Measurements from ENCODE around the gene NEUROG1.

Gene NEUROG1

DNA sequence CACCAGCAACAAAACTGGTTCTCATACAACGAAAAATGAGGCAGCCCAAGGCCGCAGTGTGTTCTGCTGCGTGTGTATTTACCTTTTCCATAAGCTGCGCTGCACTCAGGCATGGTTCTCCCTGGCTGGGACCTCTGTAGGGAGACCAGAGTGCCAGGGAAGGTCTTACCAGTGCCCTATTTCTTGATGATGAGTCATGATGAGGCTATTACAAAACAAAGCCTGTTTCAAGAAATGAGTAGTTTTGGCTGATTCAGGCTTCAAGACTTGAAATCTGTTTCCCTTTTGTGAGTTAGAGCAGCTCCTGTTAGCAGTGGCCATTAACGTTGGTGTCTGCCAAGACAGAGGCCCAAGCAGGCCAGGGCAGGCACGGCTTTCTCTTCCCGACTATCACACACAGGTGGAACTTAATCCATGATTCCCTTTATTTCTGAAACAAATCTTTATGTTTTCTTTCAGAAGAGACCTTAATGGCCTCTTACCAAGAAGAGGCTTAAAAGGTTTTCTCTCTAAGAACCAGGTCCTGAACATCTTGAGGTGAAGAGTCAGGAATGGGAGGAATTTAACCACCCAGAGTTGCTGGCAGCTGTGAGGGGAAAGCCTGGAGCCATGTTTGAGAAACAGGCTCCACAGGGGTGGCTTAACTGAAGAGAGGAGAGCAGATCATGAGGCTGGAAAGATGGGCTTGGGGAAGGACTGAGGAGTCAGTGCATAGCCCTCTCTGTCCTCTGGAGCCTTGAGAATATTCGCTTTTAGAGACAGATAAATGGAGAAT is 42.2 kb downstream of the NEUROG1 start:
- peak; percentile 44 to 47 for DNase-seq (ENCODE audit: low read depth in 2 of 2)

DNA sequence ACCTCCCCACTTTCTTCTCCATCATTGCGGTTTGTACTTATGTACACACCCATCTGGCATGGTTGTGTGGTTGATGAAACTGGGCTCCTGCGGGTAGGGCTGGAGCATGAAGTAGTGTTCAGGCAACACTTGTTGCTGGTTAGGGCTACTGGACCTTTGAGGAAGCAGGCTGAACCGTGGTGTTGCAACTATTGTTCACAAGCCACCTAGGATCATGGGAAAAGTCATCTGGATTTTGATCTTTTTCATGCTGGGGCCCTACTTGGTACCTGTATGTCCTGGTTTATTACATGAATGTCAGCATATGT is 43.5 kb downstream of the NEUROG1 start:
- no peak for DNase-seq (ENCODE audit: low read depth in 2 of 2)

DNA sequence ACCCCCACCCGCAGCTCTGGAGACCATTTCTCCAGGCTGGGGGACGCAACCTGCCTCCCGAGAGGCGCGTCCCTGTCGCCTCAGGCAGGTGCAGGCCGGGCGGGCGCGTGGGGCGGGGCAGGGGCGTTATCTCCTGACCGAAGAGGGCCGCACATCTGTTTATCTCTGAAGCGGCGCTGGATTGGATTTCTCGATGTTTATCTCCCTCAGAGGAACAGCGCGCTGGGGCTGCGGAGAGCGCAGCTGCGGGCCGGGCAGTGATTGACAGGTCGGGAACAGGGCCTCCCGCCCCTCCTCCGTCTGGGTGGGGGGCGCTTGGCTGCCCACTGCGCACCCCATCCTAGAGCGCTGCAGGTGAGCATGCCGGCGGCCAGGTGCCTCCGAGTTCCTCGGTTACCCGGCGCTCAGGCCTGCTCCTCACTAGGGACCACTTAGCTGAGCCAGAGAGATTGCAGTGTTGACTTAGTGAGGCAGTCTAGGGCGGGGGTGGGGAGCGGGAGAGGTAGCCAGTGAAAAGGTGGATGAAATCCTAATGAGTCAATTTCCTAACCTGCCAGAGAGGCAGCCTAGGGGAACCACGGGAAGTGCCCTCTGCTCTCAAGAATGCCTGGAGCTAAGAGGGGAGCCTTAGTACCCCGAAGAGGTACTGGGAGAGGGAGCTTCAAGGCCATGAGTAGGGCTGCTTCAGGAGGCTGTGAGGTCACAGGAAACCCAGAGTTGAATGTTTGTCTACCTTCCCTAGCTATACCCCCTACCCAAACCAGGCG is 44.0 kb downstream of the NEUROG1 start:
- no peak for DNase-seq (ENCODE audit: low read depth in 2 of 2)

DNA sequence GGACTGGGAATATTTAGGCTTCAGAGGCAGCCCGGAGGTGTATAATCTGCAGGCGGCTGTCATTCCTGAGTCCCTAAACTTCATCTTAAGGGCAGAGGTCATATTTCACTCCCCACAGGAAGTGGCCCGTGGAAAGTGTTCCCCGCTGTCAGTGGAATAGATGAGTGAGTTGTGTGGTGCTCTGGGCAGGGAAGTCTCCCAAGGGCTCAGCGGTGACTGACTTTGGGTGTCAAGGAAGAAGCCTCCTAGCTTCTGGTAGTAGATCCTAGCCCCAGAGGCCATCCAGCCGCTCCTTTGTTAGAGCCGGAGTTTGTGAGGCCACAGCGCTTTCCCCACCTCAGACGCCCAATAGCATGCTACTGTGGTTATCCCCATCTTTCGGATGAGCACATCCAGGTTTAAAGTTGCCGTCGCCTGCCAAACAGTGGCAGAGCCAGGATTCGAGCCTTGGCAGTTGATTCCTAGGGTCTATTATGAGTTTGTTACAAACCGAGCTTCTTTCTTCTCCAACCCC is 44.7 kb downstream of the NEUROG1 start:
- no peak for DNase-seq (ENCODE audit: low read depth in 2 of 2)

DNA sequence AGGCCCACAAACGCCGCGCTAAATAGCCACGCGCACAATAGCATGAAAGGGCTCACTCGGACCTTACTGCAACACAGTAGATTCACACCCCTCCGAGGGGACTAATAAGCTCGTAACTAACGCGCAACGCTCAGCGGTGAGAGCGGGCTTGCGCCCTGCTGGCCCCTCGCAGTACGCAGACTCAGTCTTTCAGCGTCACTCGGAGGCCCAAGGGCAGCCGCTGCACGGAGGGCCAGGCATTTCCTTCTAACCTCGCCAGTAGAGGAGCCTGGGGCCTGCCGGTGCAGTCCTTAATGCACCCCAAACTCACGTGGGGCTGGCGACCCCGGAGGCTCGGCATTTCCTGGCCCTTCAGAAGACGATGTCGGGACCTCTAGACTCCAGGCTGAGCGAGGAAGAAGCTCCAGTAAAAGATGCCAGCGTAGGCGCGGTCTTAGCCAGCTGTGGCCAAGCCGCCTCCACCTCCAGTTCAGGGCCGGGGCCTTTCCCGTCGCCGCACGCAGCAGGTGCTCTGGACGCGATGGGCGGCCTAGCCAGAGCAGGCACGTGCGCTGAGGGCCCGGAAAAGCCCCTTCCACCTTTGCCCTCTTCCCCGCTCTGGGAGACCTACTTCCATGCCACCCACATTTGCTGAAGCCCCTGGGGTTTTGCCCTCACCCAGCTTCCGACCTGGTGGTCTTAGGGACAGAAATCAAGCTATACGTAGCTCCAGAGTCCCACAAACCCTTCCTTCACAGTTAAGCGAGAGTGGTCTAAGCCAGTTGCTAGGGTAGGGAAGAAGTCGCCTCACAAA is 45.3 kb downstream of the NEUROG1 start:
- no peak for DNase-seq (ENCODE audit: low read depth in 2 of 2)

DNA sequence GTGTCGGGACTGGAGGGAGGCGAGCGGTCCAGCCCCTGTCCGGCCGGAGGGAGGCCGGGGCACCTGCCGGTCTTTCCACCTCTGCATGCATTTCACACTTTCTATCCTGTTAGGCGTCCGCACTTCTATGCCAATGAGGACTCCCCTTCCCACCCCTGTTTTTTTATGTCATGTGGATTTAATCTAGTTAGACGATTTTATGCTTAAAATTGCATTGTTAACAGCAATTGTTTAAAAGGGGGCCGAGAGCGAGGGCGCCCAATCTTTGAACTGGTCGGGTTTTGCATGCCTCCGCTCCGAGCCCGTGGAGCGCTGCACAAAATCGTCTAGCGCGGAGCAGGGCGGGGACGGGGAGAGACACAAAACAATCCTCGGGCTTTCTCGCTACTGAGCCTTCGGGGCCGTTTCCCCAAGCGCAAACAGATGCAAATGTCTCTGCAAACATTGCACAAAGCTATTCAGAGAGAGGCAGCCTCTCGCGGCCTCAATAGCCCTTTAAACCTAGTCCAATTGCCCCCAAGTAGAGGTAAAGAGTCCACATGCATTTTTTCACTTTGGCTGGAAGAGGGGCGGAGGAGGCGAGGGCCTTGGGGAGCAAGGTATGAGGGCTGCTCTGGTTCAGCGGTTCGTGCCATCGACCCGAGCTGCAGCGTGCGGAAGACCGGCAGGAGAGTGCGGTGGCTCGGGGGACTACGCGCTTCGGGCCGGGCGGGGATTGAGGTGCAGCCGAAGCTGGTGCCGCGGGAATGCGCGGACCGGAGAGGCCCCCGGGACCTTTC is 46.1 kb downstream of the NEUROG1 start:
- no peak for DNase-seq (ENCODE audit: low read depth in 2 of 2)

DNA sequence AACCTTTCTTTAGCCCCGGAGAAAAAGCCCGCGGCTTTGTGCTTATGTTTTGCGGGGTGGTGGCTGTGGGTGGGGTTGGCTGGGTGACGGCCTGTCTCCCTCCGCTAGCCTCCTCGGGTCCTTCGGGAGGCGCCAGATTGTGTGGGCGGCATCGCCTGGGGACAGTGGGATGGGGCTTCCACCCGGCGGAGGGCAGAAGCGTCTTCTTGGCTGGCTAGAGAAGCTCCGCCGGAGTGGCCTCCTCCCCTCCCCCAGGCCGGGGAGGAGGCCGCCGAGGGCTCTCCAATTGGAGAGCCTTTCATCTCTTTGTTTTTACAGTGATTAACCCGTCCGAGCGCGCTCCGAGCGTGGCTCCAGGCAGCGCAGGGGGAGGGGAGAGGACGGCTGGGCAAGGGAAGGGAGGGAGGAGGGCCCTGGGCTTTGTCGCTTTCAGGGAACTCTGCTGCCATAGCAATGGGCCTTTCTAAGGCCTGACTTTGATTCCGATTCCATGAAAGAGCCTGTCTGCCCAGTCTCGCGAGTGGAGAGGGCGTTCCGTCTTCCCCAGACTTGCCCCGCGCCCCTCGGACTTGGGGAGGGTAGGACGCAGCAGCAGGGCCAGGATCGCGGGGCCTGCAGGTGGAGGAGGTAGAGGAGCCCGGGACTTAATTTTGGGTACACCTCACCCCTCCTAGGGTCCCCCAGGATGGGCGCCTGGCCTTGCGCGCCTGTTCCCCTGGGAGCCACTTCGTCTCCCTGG is 46.9 kb downstream of the NEUROG1 start:
- DNase-seq (ENCODE audit: low read depth in 2 of 2): peak in 1 of 2 experiments; percentile 20

DNA sequence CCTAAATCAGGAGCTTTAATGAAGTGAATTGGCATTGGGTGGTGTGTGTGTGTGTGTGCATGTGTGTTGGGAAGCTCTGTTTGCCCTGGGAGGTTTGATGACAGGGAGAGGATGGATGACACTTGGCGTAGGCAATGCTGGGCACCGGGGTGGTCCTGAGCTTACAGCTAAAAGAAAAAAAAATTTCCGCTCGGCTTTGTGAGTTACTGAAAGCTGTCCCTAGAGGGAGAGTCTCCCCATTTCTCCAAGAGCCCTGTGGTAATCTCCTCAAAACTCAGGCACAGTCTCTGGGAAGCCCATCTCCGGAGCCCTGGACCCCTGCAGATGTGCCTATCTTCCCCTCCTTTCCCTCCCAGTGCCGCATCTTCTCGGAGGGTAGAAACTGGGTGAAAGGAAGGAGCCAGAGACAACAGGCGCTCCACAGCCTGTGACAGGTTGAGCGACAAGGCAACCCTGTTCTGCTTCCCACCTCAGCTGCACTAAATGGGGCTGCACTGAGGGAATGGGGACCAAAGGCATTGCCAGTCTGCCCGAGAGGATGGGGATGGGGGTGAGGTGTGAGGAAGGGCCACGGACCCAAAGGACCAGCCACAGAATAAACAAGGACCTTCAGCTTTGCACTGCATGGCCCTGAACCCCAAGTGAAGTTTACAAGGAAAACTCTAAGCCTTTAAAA is 47.8 kb downstream of the NEUROG1 start:
- DNase-seq (ENCODE audit: low read depth in 2 of 2): no peak

DNA sequence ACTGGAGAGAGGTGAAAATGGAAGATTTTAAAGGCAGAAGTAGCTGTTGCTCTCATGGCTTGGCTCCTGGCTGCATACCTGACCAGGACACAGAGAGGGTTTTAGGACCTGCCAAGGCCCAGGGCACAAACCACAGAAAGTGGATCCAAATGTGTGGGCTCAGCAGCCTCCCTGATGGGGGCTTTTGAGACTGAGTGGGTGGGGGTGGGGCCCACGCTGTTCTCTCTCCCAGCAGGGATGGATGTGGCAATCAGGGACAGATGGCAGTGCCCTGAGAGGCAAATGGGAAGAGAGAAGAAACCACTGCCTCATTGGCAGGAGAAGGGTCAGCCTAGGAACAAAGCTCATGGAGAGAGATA is 48.7 kb downstream of the NEUROG1 start:
- no peak for DNase-seq (ENCODE audit: low read depth in 2 of 2)

DNA sequence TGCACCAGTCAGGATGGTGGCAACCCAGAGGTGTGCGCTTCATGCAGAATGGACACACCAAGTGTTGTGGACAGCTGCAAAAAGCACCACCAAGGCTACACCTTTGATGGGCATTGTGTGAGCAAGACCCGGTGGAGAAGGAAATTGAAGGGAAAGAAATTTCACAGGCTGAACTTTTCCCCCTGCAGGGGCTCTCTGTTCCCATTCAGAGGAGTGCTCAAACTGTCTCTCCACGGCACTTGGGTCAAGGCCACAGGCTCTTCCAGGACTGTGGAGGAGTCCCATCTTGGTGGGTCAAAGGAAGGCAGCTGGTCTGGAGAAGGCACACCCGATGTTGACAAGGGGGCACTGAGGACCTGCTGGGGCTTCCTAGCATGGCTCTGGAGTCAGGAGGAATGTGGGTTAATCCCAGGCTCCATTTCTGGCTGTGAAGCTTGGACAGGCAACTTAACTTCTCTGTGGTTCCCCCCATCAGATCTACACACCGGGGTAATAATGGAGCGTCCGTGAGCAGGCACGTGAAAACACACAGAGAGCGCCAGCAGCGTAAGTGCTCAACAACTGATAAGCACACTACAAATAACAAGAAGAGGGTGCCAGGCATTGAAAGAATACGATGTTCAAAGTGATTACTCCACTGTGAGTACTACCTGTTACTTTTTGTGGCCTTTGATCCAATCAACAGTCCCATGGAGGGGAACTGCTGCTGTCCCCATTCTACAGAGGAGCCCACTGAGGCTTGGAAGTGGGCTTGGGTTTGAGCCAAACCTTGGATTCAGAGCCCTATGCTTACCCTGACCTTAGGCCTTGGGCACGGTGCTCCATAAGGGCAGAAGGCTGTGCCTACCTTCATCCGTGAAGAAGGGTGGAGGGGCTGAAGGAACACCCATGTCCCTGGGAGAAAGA is 49.4 kb downstream of the NEUROG1 start:
- DNase-seq (ENCODE audit: low read depth in 2 of 2): no peak

DNA sequence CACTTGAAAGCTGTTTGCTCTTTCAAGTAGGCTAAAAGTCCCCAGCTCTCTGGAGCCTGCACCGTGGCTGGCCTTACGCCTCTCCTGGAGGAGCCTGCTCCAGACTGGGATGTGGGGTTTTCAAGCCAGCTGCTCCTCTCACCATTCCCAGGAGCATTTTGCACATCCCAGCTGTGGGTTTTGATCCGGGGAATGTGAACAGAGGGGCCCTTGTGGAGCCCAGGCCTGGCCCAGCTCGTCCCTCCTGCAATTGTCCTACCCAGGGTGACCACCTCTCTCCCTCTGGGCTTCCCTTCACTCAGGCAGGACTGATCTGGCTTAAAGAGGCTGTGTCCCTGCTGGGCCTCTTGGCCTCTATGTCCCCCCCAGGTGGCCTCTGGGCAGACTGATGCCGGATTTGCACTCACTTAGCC is 51.1 kb downstream of the NEUROG1 start:
- no peak for DNase-seq (ENCODE audit: low read depth in 2 of 2)
